Activated B cell treated with CpG ODN at 0.5 μM for 24 hours (primary cell): ENCODE measurements around the gene ACP3. TPM values are rescaled to one million over a fixed set of nuclear protein-coding genes. Genes with fewer than 3 reads are reported as not detected.

Source experiments
- ATAC-seq: fragments of 200-7000 bp; cut with Tn5 transposase; one replicate; pipeline ENCODE4 v1.10.0; 2021; ENCODE audit warnings: low read depth, mild to moderate bottlenecking, moderate library complexity
- CTCF ChIA-PET: fragments of 350-600 bp; sonication (Branson Sonifier 250); formaldehyde crosslinking; loops from one replicate; lab custom pipeline; 2021; ENCODE audit warnings: antibody characterized with exemption; lab: Charles Lee
- POLR2A ChIA-PET: fragments of 350-600 bp; sonication (Branson Sonifier 250); formaldehyde crosslinking; loops from one replicate; lab custom pipeline; 2021; ENCODE audit warnings: antibody characterized with exemption; lab: Charles Lee
- DNase-seq: peaks from one replicate; pipeline ENCODE4 v3.0.0; 2022
- H3K27ac Mint-ChIP-seq: one replicate; pipeline ENCODE4 v1.8.0; 2020; ENCODE audit warnings: mixed read lengths
- H3K27me3 Mint-ChIP-seq: one replicate; pipeline ENCODE4 v1.8.0; 2021; ENCODE audit warnings: mixed read lengths
- H3K36me3 Mint-ChIP-seq: one replicate; pipeline ENCODE4 v1.8.0; 2021; ENCODE audit warnings: low read depth, mixed read lengths
- H3K4me1 Mint-ChIP-seq: one replicate; pipeline ENCODE4 v1.8.0; 2021; ENCODE audit warnings: mixed read lengths
- H3K4me3 Mint-ChIP-seq: one replicate; pipeline ENCODE4 v1.8.0; 2020; ENCODE audit warnings: mild to moderate bottlenecking, mixed read lengths
- H3K9me3 Mint-ChIP-seq: one replicate; pipeline ENCODE4 v1.8.0; 2020; ENCODE audit warnings: mixed read lengths
- CTCF ChIP-seq: fragments of 200-600 bp; IDR thresholded peaks from one replicate; pipeline ENCODE4 v1.8.0; 2022; ENCODE audit warnings: antibody characterized with exemption, mild to moderate bottlenecking
- intact Hi-C: fragments of 100-400 bp; cut with micrococcal nuclease; formaldehyde crosslinking; loops from one replicate; pipeline ENCODE4 v1.15.1; 2024
- total RNA-seq: library from RNA; stranded (reverse); gene quantifications from 2 replicates; pipeline ENCODE4 v1.2.3, GENCODE V29; 2022

The ACP3 gene
- total RNA-seq, 1 donor from 2014 or later = 0.84 TPM

DNA sequence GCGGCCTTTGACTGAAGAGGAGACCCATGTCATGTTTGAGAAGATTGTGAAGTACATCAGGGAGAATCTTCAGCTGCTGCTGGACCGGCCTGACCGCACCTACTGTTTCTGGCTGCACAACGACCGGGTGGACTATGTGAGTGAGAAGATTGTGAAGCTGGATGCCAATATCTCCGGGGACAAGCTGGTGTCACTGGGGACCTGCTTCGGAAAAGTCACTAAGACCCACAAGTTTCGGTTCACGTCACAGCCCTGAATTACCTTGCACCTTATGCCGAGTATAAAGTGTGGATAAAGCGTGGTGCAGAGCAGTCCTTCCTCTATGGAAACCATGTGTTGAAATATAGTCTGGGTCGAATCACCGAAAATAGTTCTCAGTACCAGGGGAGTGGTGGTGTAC is 84.0 kb downstream of the ACP3 start:
- ChIA-PET POLR2A (interaction anchor here (1.2 kb wide), 1 partner anchor 16 kb away, joined by 3 read pairs; the partner anchor contains the start of gene DNAJC13), CTCF (no interaction called here)
- Mint-ChIP-seq H3K9me3 (no peaks in the 10 kb centered on the region), H3K4me3 (no peak overlapping the region), H3K4me1 (peaks cover 8% of the 10 kb centered on the region), H3K27ac (no peak overlapping the region), H3K27me3 (no peaks in the 10 kb centered on the region), H3K36me3 (no peaks in the 10 kb centered on the region)
- intact Hi-C loops = no loop called here
- no peak for TF ChIP-seq CTCF
- peak; percentile 28 for ATAC-seq
- DNase-seq = no peak

DNA sequence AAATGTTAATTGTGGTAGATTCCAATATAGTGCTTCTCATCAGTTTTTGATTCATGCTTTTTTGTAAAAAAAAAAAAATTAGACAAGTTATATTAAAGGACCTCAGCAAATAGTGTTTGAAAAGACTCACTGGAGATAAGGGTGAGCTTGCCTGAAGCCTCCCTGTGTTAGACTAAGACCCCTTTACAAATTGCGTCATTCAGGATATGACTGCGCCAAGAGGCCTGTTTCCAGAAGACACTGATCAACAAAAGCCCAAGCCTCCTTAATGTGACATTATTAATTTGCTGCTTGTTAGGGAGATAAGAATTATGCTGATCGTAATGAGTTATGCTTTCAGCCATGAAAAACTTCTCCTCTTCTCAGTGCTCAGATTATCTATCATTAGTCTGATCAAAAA is 87.1 kb downstream of the ACP3 start:
- Mint-ChIP-seq H3K4me3 (no peak overlapping the region), H3K4me1 (peaks cover 21% of the 10 kb centered on the region), H3K9me3 (no peaks in the 10 kb centered on the region), H3K27ac (no peak overlapping the region), H3K27me3 (no peaks in the 10 kb centered on the region), H3K36me3 (no peaks in the 10 kb centered on the region)
- no peak for ATAC-seq
- ChIA-PET CTCF (no interaction called here), POLR2A (interaction anchor here (3.9 kb wide), 1 partner anchor 13 kb away, joined by 20 read pairs; the partner anchor contains the start of gene DNAJC13)
- intact Hi-C loops = no loop called here
- DNase-seq = no peak
- no peak for TF ChIP-seq CTCF

- peaks cover 21% of the 10 kb centered on the region for H3K4me1 Mint-ChIP-seq
- no peak for ATAC-seq
- ChIA-PET CTCF (no interaction called here), POLR2A (interaction anchor here (0.9 to 3.9 kb wide), 2 partner anchors 12 to 14 kb away, joined by 3 to 20 read pairs; partner anchors contain the start of gene DNAJC13)
- intact Hi-C loops = loop anchor here (5.0 kb wide), 1 partner anchor 1513 kb away; the partner anchor contains the start of gene ATP2C1
- H3K9me3 Mint-ChIP-seq = no peaks in the 10 kb centered on the region
- H3K4me3 Mint-ChIP-seq = no peak overlapping the region
- no peak for DNase-seq
- H3K27me3 Mint-ChIP-seq = no peaks in the 10 kb centered on the region
- no peaks in the 10 kb centered on the region for H3K36me3 Mint-ChIP-seq
- TF ChIP-seq CTCF = no peak
- no peak overlapping the region for H3K27ac Mint-ChIP-seq
Measured at GRCh38 chr3:132405188-132405587, 88.0 kb downstream of the ACP3 start.

- CTCF ChIA-PET = interaction anchor here (1.2 kb wide), 1 partner anchor 9 kb away, joined by 4 read pairs; no protein-coding TSS in a partner anchor
- Mint-ChIP-seq H3K36me3 (no peaks in the 10 kb centered on the region), H3K27ac (peak overlapping the region; percentile 79), H3K9me3 (no peaks in the 10 kb centered on the region), H3K27me3 (no peaks in the 10 kb centered on the region), H3K4me3 (no peak overlapping the region), H3K4me1 (peaks cover 21% of the 10 kb centered on the region)
- POLR2A ChIA-PET = interaction anchor here (0.9 to 3.9 kb wide), 2 partner anchors 11 to 14 kb away, joined by 3 to 20 read pairs; partner anchors contain the start of gene DNAJC13
- intact Hi-C loops = loop anchor here (1.0 to 5.0 kb wide), 2 partner anchors 12 to 1513 kb away; partner anchors contain the start of genes ATP2C1 and DNAJC13
- ATAC-seq = no peak
- no peak for DNase-seq
- TF ChIP-seq CTCF = no peak
Measured at GRCh38 chr3:132405609-132406299, 88.5 kb downstream of the ACP3 start.

- no peaks in the 10 kb centered on the region for H3K27me3 Mint-ChIP-seq
- CTCF ChIA-PET = interaction anchor here (1.2 kb wide), 1 partner anchor 10 kb away, joined by 4 read pairs; no protein-coding TSS in a partner anchor
- POLR2A ChIA-PET = interaction anchor here (0.9 to 3.9 kb wide), 2 partner anchors 11 to 13 kb away, joined by 4 to 20 read pairs; partner anchors contain the start of gene DNAJC13
- peak overlapping the region; percentile 79 for H3K27ac Mint-ChIP-seq
- TF ChIP-seq CTCF = no peak
- H3K9me3 Mint-ChIP-seq = no peaks in the 10 kb centered on the region
- intact Hi-C loops = loop anchor here (1.0 to 5.0 kb wide), 2 partner anchors 11 to 1514 kb away; partner anchors contain the start of genes ATP2C1 and DNAJC13
- peaks cover 21% of the 10 kb centered on the region for H3K4me1 Mint-ChIP-seq
- H3K36me3 Mint-ChIP-seq = no peaks in the 10 kb centered on the region
- peak; percentile 21 for ATAC-seq
- DNase-seq = no peak
- peak overlapping the region; percentile 60 for H3K4me3 Mint-ChIP-seq
Measured at GRCh38 chr3:132406587-132406986, 89.4 kb downstream of the ACP3 start.
